GM12878 (cell line): ENCODE data around the gene CRYGN. TPM values are rescaled to one million over a fixed set of nuclear protein-coding genes. Genes with fewer than 3 reads are reported as not detected.

Source experiments
- ATAC-seq: fragments of 200-7000 bp; cut with Tn5 transposase; 3 replicates; pipeline ENCODE4 v1.9.1; 2020; ENCODE audit warnings: mild to moderate bottlenecking, moderate library complexity
- BruUV-seq: library from RNA; stranded (reverse); fragments of 400-500 nt; replicated peaks from 2 replicates; lab custom pipeline; 2021; lab: Mats Ljungman, UMichigan
- CTCF ChIA-PET: fragments of 300-600 bp; sonication (Branson Sonifier 250); formaldehyde crosslinking; extraction: SDS; loops from one replicate; lab custom pipeline; 2021; ENCODE audit warnings: inconsistent platforms; lab: Yijun Ruan, JAX
- POLR2A ChIA-PET: fragments of 350-600 bp; formaldehyde crosslinking; extraction: SDS; loops from one replicate; lab custom pipeline; 2021; ENCODE audit warnings: inconsistent platforms; lab: Charles Lee
- RAD21 ChIA-PET: fragments of 300-600 bp; sonication (Branson Sonifier 250); formaldehyde crosslinking; loops from one replicate; lab custom pipeline; 2023; ENCODE audit warnings: antibody characterized with exemption; ENCODE audit not compliant: unreplicated experiment; lab: Charles Lee
- SMC1A ChIA-PET: fragments of 300-600 bp; sonication (Branson Sonifier 250); formaldehyde crosslinking; loops from one replicate; lab custom pipeline; 2023; ENCODE audit not compliant: unreplicated experiment, uncharacterized antibody; lab: Charles Lee
- DNase-seq: peaks from one replicate; pipeline ENCODE4 v3.0.0-alpha.2; 2011; ENCODE audit warnings: low read depth, low spot score
- FAIRE-seq: peaks from 3 replicates; lab custom pipeline; 2011; peaks lifted over from hg19 to GRCh38; lab: Jason Lieb, UNC
- H2AFZ ChIP-seq: 2 replicates; pipeline ENCODE4 v1.6.0; 2011; ENCODE audit warnings: low read depth, low read length, control low read depth; ENCODE audit not compliant: control insufficient read depth
- H3K27ac ChIP-seq: 2 replicates; pipeline ENCODE4 v1.5.1; 2011; ENCODE audit warnings: control low read depth; ENCODE audit not compliant: control insufficient read depth, insufficient read depth
- H3K27me3 ChIP-seq, 2 experiments: replicated peaks in 1 of 2; 2 replicates each; pipeline versions ENCODE4 v1.6.0 to v1.6.1; 2011; ENCODE audit warnings: low read length in 1 of 2; ENCODE audit not compliant: control insufficient read depth in 2 of 2, insufficient read depth in 2 of 2
- H3K36me3 ChIP-seq, 2 experiments: 2 replicates each; pipeline ENCODE4 v1.5.1; 2011; ENCODE audit warnings: low read length in 1 of 2; ENCODE audit not compliant: control insufficient read depth in 2 of 2, insufficient read depth in 2 of 2
- H3K4me1 ChIP-seq: 2 replicates; pipeline ENCODE4 v1.6.1; 2011; ENCODE audit warnings: mild to moderate bottlenecking, low read length, moderate library complexity, mixed read lengths; ENCODE audit not compliant: control insufficient read depth, insufficient read depth
- H3K4me2 ChIP-seq: 2 replicates; pipeline ENCODE4 v1.6.0; 2011; ENCODE audit warnings: control low read depth; ENCODE audit not compliant: control insufficient read depth, insufficient read depth
- H3K4me3 ChIP-seq: fragments of 200-600 bp; sonication (generic); 2 replicates; pipeline ENCODE4 v1.5.1; 2016
- H3K79me2 ChIP-seq: 2 replicates; pipeline ENCODE4 v1.6.0; 2011; ENCODE audit warnings: low read length; ENCODE audit not compliant: control insufficient read depth, insufficient read depth
- H3K9ac ChIP-seq: 2 replicates; pipeline ENCODE4 v1.8.0; 2011; ENCODE audit warnings: low read length, control low read depth, mixed read lengths; ENCODE audit not compliant: control insufficient read depth, insufficient read depth
- H3K9me3 ChIP-seq: replicated peaks from 3 replicates; pipeline ENCODE4 v1.5.1; 2011; ENCODE audit warnings: mild to moderate bottlenecking, low read length; ENCODE audit not compliant: control insufficient read depth, insufficient read depth
- H4K20me1 ChIP-seq: 2 replicates; pipeline ENCODE4 v1.6.0; 2011; ENCODE audit not compliant: control insufficient read depth, insufficient read depth
- CEBPZ ChIP-seq: fragments of 150-350 bp; IDR thresholded peaks from 2 replicates; pipeline ENCODE4 v1.6.1; 2016; ENCODE audit warnings: low read depth, low read length
- MEF2A ChIP-seq: IDR thresholded peaks from 2 replicates; pipeline ENCODE4 v1.6.1; 2011; ENCODE audit warnings: low read depth, mild to moderate bottlenecking, low read length, moderate library complexity; ENCODE audit not compliant: insufficient read depth
- MXI1 ChIP-seq: fragments of 150-350 bp; IDR thresholded peaks from 2 replicates; pipeline ENCODE4 v1.6.1; 2011; ENCODE audit warnings: low read depth, mild to moderate bottlenecking, inconsistent platforms, low read length, improper control_type of control experiment
- POLR2AphosphoS5 ChIP-seq: IDR thresholded peaks from 2 replicates; pipeline ENCODE4 v1.6.1; 2011; ENCODE audit warnings: mild to moderate bottlenecking, low read length, inconsistent platforms
- SUZ12 ChIP-seq: fragments of 200-600 bp; sonication (generic); IDR thresholded peaks from one replicate; pipeline ENCODE4 v1.6.1; 2018; ENCODE audit warnings: antibody characterized with exemption, mild to moderate bottlenecking; ENCODE audit not compliant: unreplicated experiment
- ZZZ3 ChIP-seq: IDR thresholded peaks from 2 replicates; pipeline ENCODE4 v1.6.1; 2011; ENCODE audit warnings: low read depth; ENCODE audit not compliant: control insufficient read depth, insufficient read length
- WGBS: methylation state at CpG from one replicate; pipeline ENCODE4 v1.1.6; 2016; ENCODE audit warnings: low lambda C conversion rate; ENCODE audit not compliant: insufficient replicate concordance, insufficient coverage; ENCODE audit errors: missing lambda C conversion rate; 5-methylcytosine and 5-hydroxymethylcytosine counted together
- in situ Hi-C: fragments of 300-500 bp; cut with MboI; formaldehyde crosslinking; loops from 9 replicates; pipeline ENCODE4 v1.14.3; 2018; ENCODE audit warnings: mixed read lengths
- intact Hi-C: fragments of 100-400 bp; cut with micrococcal nuclease; formaldehyde crosslinking; loops from one replicate; pipeline ENCODE4 v1.14.2; 2022; ENCODE audit not compliant: unreplicated experiment
- polyA plus RNA-seq, 11 experiments: library from polyadenylated mRNA; depleted of rRNA in 4 of 11; unstranded in 6 of 11; stranded (reverse) in 5 of 11; fragments of >200 nt; fragmentation: Nextera tagmentation in 4 of 11; fragmentation: Illumina TruSeq in 1 of 11; extraction: Ambion mirVana in 4 of 11; extraction: Trizol in 1 of 11; gene quantifications; 1 replicate in 1 of 11; 2 replicates in 10 of 11; pipeline versions ENCODE4 v1.2.1 to v1.2.3, GENCODE V29; 2011 to 2016; ENCODE audit warnings: inconsistent platforms in 2 of 11, missing spikeins in 2 of 11, low read depth in 1 of 11
- total RNA-seq, 4 experiments: library from RNA; depleted of rRNA in 3 of 4; stranded (reverse); fragments of >200 nt in 3 of 4; fragmentation: Illumina TruSeq in 1 of 4; extraction: Trizol in 1 of 4; gene quantifications; 2 replicates each; pipeline versions ENCODE4 v1.2.1 to v1.2.3, GENCODE V29; 2013 to 2021

CRYGN gene
- total and polyA plus RNA-seq, 10 of the 15 experiments (the other 5 are each of a cell fraction or from before 2014, with no cell fraction given): not detected

DNA sequence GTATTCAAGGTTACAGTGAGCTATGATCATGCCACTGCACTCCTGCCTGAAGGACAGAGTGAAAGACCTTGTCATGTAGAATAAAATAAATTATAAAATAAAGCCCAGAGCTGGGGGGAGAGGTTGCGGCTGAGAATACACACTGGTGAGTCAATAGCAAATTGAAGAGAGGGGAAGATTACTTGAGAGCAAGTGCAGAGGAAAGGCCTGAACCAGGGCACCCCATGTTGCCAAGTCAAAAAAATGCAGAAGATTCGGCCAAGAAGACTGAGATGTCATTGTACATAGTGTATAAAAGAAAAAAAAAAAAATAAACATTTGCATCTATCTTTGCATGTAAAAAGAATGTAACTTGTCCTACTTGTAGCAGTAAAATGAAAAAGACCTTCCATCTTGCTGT is 47.3 kb upstream of the CRYGN start:
- Histone ChIP-seq H3K79me2 (peaks cover 44% of the 10 kb centered on the region), H3K27me3 (no peaks in the 10 kb centered on the region), H3K9ac (no peak overlapping the region), H3K27ac (no peak overlapping the region), H2AFZ (no peak overlapping the region), H4K20me1 (peaks cover 3% of the 10 kb centered on the region; the same call in 1 of the 2 replicates), H3K4me3 (no peak overlapping the region), H3K36me3 (peaks cover 29 to 57% of the 10 kb centered on the region in 2 experiments), H3K4me1 (peaks cover 15% of the 10 kb centered on the region), H3K4me2 (no peak overlapping the region), H3K9me3 (no peaks in the 10 kb centered on the region)
- FAIRE-seq (no peak), DNase-seq (no peak), ATAC-seq (no peak)
- intact Hi-C loops (no loop called here), in situ Hi-C loops (no loop called here)
- BruUV-seq: no TSS peak
- ChIA-PET CTCF (interaction anchor here (0.7 kb wide), 1 partner anchor 9 kb away, joined by 3 read pairs; no protein-coding TSS in a partner anchor), RAD21 (no interaction called here), POLR2A (no interaction called here), SMC1A (interaction anchor here (1.4 to 2.4 kb wide), 4 partner anchors 10 to 29 kb away, joined by 4 to 6 read pairs (median 5); no protein-coding TSS in a partner anchor)
- WGBS: 87% methylated on average over 2 of the region's 2 CpGs
- TF ChIP-seq POLR2AphosphoS5 (no peak; the same call in 1 of the 2 replicates), ZZZ3 (no peak), SUZ12 (no peak), CEBPZ (no peak), MEF2A (no peak), MXI1 (no peak)
